Measurements from ENCODE around the gene CKAP5.
"Not testable (repeated sequence)": the region's sequence is repeated elsewhere in the genome, so short reads cannot be mapped to it uniquely, and the experiment has no call there.

Gene CKAP5

GRCh38 chr11:46855167-46855566 is 9.1 kb upstream of the CKAP5 start:
- DNase-seq (ENCODE audit: low spot score) = no peak

- no peak for DNase-seq (ENCODE audit: low spot score)
Observed at GRCh38 chr11:46850829-46851380, 4.8 kb upstream of the CKAP5 start.

- DNase-seq (ENCODE audit: low spot score) = no peak
Observed at GRCh38 chr11:46849631-46850030, 3.6 kb upstream of the CKAP5 start.

- no peak for DNase-seq (ENCODE audit: low spot score)
Observed at GRCh38 chr11:46846510-46846830, 390 bp upstream of the CKAP5 start.

GRCh38 chr11:46845440-46845739 is 690 bp downstream of the CKAP5 start:
- no peak for DNase-seq (ENCODE audit: low spot score)

GRCh38 chr11:46840116-46840515 is 6.0 kb downstream of the CKAP5 start:
- no peak for DNase-seq (ENCODE audit: low spot score)

GRCh38 chr11:46838501-46838900 is 7.6 kb downstream of the CKAP5 start:
- DNase-seq (ENCODE audit: low spot score) = no peak

- DNase-seq (ENCODE audit: low spot score) = no peak
Observed at GRCh38 chr11:46837860-46838259, 8.2 kb downstream of the CKAP5 start.

GRCh38 chr11:46836870-46837269 is 9.2 kb downstream of the CKAP5 start:
- DNase-seq (ENCODE audit: low spot score) = no peak

- DNase-seq (ENCODE audit: low spot score) = no peak
Observed at GRCh38 chr11:46836431-46836830, 9.6 kb downstream of the CKAP5 start.

GRCh38 chr11:46835897-46836296 is 10.2 kb downstream of the CKAP5 start:
- DNase-seq (ENCODE audit: low spot score) = no peak

- no peak for DNase-seq (ENCODE audit: low spot score)
Observed at GRCh38 chr11:46834821-46835220, 11.3 kb downstream of the CKAP5 start.

- DNase-seq (ENCODE audit: low spot score) = no peak
Observed at GRCh38 chr11:46832511-46833214, 13.4 kb downstream of the CKAP5 start.

- no peak for DNase-seq (ENCODE audit: low spot score)
Observed at GRCh38 chr11:46827995-46828394, 18.1 kb downstream of the CKAP5 start.

GRCh38 chr11:46826310-46827044 is 19.6 kb downstream of the CKAP5 start:
- no peak for DNase-seq (ENCODE audit: low spot score)

- peak; percentile 54 for DNase-seq (ENCODE audit: low spot score)
Observed at GRCh38 chr11:46808799-46809431, 37.2 kb downstream of the CKAP5 start.

- no peak for DNase-seq (ENCODE audit: low spot score)
Observed at GRCh38 chr11:46801694-46802470, 44.2 kb downstream of the CKAP5 start.

GRCh38 chr11:46800177-46800576 is 45.9 kb downstream of the CKAP5 start:
- no peak for DNase-seq (ENCODE audit: low spot score)

- not testable (repeated sequence) for DNase-seq (ENCODE audit: low spot score)
Observed at GRCh38 chr11:46799725-46800124, 46.4 kb downstream of the CKAP5 start.

- no peak for DNase-seq (ENCODE audit: low spot score)
Observed at GRCh38 chr11:46778416-46778815, 67.7 kb downstream of the CKAP5 start.

GRCh38 chr11:46776878-46777277 is 69.2 kb downstream of the CKAP5 start:
- DNase-seq (ENCODE audit: low spot score) = no peak

- no peak for DNase-seq (ENCODE audit: low spot score)
Observed at GRCh38 chr11:46769636-46770221, 76.4 kb downstream of the CKAP5 start.

Data from NAMALWA (cell line).